ENCODE data around the gene SYPL2.

SYPL2 gene

GRCh38 chr1:109474697-109475096, 8.4 kb downstream of the SYPL2 start:
- Histone ChIP-seq H3K79me2 (ENCODE audit: control insufficient read depth, insufficient read depth, low read length) (no peaks in the 10 kb centered on the region), H3K79me1 (ENCODE audit: low read length) (no peaks in the 10 kb centered on the region), H2BK15ac (replicated peaks; ENCODE audit: low read depth) (no peak overlapping the region), H3K27ac (ENCODE audit: low read depth, low read length) (no peak overlapping the region), H3K4me2 (ENCODE audit: low read length) (no peak overlapping the region), H3K27me3 (ENCODE audit: insufficient read depth, low read length, poor library complexity) (no peaks in the 10 kb centered on the region), H3K36me3 (ENCODE audit: control insufficient read depth, insufficient read depth, low read length) (no peaks in the 10 kb centered on the region), H2BK5ac (ENCODE audit: low read length) (no peak overlapping the region), H3K23ac (ENCODE audit: low read length) (no peak overlapping the region), H4K8ac (ENCODE audit: low read depth, low read length) (no peak overlapping the region), H3K18ac (ENCODE audit: low read length) (no peak overlapping the region), H2BK120ac (ENCODE audit: low read depth, low read length) (no peak overlapping the region), H4K5ac (ENCODE audit: low read length) (no peak overlapping the region), H2AK5ac (ENCODE audit: low read length) (no peak overlapping the region), H3K4ac (ENCODE audit: low read depth, low read length) (no peak overlapping the region), H3K4me1 (ENCODE audit: control insufficient read depth, low read depth, low read length) (no peaks in the 10 kb centered on the region), H3K4me3 (ENCODE audit: low read length) (no peak overlapping the region), H3K56ac (ENCODE audit: low read length) (no peak overlapping the region), H3K9ac (ENCODE audit: low read length) (no peak overlapping the region)
- WGBS (ENCODE audit: extremely low coverage, insufficient coverage, low lambda C conversion rate), result no CpG with 5 or more reads among the region's 1 CpG
- no peak for DNase-seq

GRCh38 chr1:109475261-109475660, 8.9 kb downstream of the SYPL2 start:
- Histone ChIP-seq H3K9ac (ENCODE audit: low read length) (no peak overlapping the region), H4K5ac (ENCODE audit: low read length) (no peak overlapping the region), H3K18ac (ENCODE audit: low read length) (no peak overlapping the region), H3K56ac (ENCODE audit: low read length) (no peak overlapping the region), H3K4me2 (ENCODE audit: low read length) (no peak overlapping the region), H2BK15ac (replicated peaks; ENCODE audit: low read depth) (no peak overlapping the region), H3K4me3 (ENCODE audit: low read length) (no peak overlapping the region), H3K36me3 (ENCODE audit: control insufficient read depth, insufficient read depth, low read length) (no peaks in the 10 kb centered on the region), H3K79me2 (ENCODE audit: control insufficient read depth, insufficient read depth, low read length) (no peaks in the 10 kb centered on the region), H2BK5ac (ENCODE audit: low read length) (no peak overlapping the region), H3K4ac (ENCODE audit: low read depth, low read length) (no peak overlapping the region), H4K8ac (ENCODE audit: low read depth, low read length) (no peak overlapping the region), H3K27ac (ENCODE audit: low read depth, low read length) (no peak overlapping the region), H2BK120ac (ENCODE audit: low read depth, low read length) (no peak overlapping the region), H3K4me1 (ENCODE audit: control insufficient read depth, low read depth, low read length) (no peaks in the 10 kb centered on the region), H3K23ac (ENCODE audit: low read length) (no peak overlapping the region), H3K27me3 (ENCODE audit: insufficient read depth, low read length, poor library complexity) (no peaks in the 10 kb centered on the region), H2AK5ac (ENCODE audit: low read length) (no peak overlapping the region), H3K79me1 (ENCODE audit: low read length) (no peaks in the 10 kb centered on the region)
- no CpG with 5 or more reads among the region's 9 CpGs for WGBS (ENCODE audit: extremely low coverage, insufficient coverage, low lambda C conversion rate)
- no peak for DNase-seq

- Histone ChIP-seq H3K27ac (ENCODE audit: low read depth, low read length) (no peak overlapping the region), H2BK15ac (replicated peaks; ENCODE audit: low read depth) (no peak overlapping the region)
These were observed 10.5 kb downstream of the SYPL2 start for GRCh38 chr1:109476825-109477224.

GRCh38 chr1:109477821-109478220, 11.5 kb downstream of the SYPL2 start:
- H3K4me1 ChIP-seq (ENCODE audit: control insufficient read depth, low read depth, low read length), result peaks cover 3% of the 10 kb centered on the region
- no peak overlapping the region for H3K4me2 ChIP-seq (ENCODE audit: low read length)
- H3K36me3 ChIP-seq (ENCODE audit: control insufficient read depth, insufficient read depth, low read length), result no peaks in the 10 kb centered on the region
- no CpG with 5 or more reads among the region's 6 CpGs for WGBS (ENCODE audit: extremely low coverage, insufficient coverage, low lambda C conversion rate)
- H4K8ac ChIP-seq (ENCODE audit: low read depth, low read length), result no peak overlapping the region
- H3K9ac ChIP-seq (ENCODE audit: low read length), result no peak overlapping the region
- no peak overlapping the region for H2BK15ac ChIP-seq (replicated peaks; ENCODE audit: low read depth)
- H3K4ac ChIP-seq (ENCODE audit: low read depth, low read length), result no peak overlapping the region
- no peak overlapping the region for H2BK120ac ChIP-seq (ENCODE audit: low read depth, low read length)
- no peak overlapping the region for H2AK5ac ChIP-seq (ENCODE audit: low read length)
- H3K18ac ChIP-seq (ENCODE audit: low read length), result no peak overlapping the region
- DNase-seq, result no peak
- no peak overlapping the region for H4K5ac ChIP-seq (ENCODE audit: low read length)
- H3K79me2 ChIP-seq (ENCODE audit: control insufficient read depth, insufficient read depth, low read length), result no peaks in the 10 kb centered on the region
- no peaks in the 10 kb centered on the region for H3K79me1 ChIP-seq (ENCODE audit: low read length)
- H3K56ac ChIP-seq (ENCODE audit: low read length), result no peak overlapping the region
- H2BK5ac ChIP-seq (ENCODE audit: low read length), result no peak overlapping the region
- no peak overlapping the region for H3K27ac ChIP-seq (ENCODE audit: low read depth, low read length)
- H3K27me3 ChIP-seq (ENCODE audit: insufficient read depth, low read length, poor library complexity), result no peaks in the 10 kb centered on the region
- no peak overlapping the region for H3K4me3 ChIP-seq (ENCODE audit: low read length)
- no peak overlapping the region for H3K23ac ChIP-seq (ENCODE audit: low read length)

More at GRCh38 chr1:109476825-109477224, 10.5 kb downstream of the SYPL2 start:
- Histone ChIP-seq H2BK5ac (ENCODE audit: low read length) (no peak overlapping the region), H3K4me3 (ENCODE audit: low read length) (no peak overlapping the region), H3K27me3 (ENCODE audit: insufficient read depth, low read length, poor library complexity) (no peaks in the 10 kb centered on the region), H3K79me1 (ENCODE audit: low read length) (no peaks in the 10 kb centered on the region), H3K4ac (ENCODE audit: low read depth, low read length) (no peak overlapping the region), H3K4me1 (ENCODE audit: control insufficient read depth, low read depth, low read length) (peaks cover 2% of the 10 kb centered on the region), H2AK5ac (ENCODE audit: low read length) (no peak overlapping the region), H3K18ac (ENCODE audit: low read length) (no peak overlapping the region), H3K56ac (ENCODE audit: low read length) (no peak overlapping the region), H3K79me2 (ENCODE audit: control insufficient read depth, insufficient read depth, low read length) (no peaks in the 10 kb centered on the region), H4K8ac (ENCODE audit: low read depth, low read length) (no peak overlapping the region), H3K9ac (ENCODE audit: low read length) (no peak overlapping the region), H3K4me2 (ENCODE audit: low read length) (no peak overlapping the region), H3K36me3 (ENCODE audit: control insufficient read depth, insufficient read depth, low read length) (no peaks in the 10 kb centered on the region), H2BK120ac (ENCODE audit: low read depth, low read length) (no peak overlapping the region), H4K5ac (ENCODE audit: low read length) (no peak overlapping the region), H3K23ac (ENCODE audit: low read length) (no peak overlapping the region)
- no peak for DNase-seq
- no CpG with 5 or more reads among the region's 8 CpGs for WGBS (ENCODE audit: extremely low coverage, insufficient coverage, low lambda C conversion rate)

- no peak overlapping the region for H2BK120ac ChIP-seq (ENCODE audit: low read depth, low read length)
- no peaks in the 10 kb centered on the region for H3K79me2 ChIP-seq (ENCODE audit: control insufficient read depth, insufficient read depth, low read length)
- no peak overlapping the region for H3K18ac ChIP-seq (ENCODE audit: low read length)
- no peak overlapping the region for H3K56ac ChIP-seq (ENCODE audit: low read length)
- no peak overlapping the region for H3K23ac ChIP-seq (ENCODE audit: low read length)
- H3K4ac ChIP-seq (ENCODE audit: low read depth, low read length), result no peak overlapping the region
- no peak overlapping the region for H3K9ac ChIP-seq (ENCODE audit: low read length)
- no peak overlapping the region for H4K8ac ChIP-seq (ENCODE audit: low read depth, low read length)
- peaks cover 7% of the 10 kb centered on the region for H3K4me1 ChIP-seq (ENCODE audit: control insufficient read depth, low read depth, low read length)
- H4K5ac ChIP-seq (ENCODE audit: low read length), result no peak overlapping the region
- no peak overlapping the region for H2BK5ac ChIP-seq (ENCODE audit: low read length)
- H3K4me2 ChIP-seq (ENCODE audit: low read length), result no peak overlapping the region
- H2BK15ac ChIP-seq (replicated peaks; ENCODE audit: low read depth), result no peak overlapping the region
- H3K79me1 ChIP-seq (ENCODE audit: low read length), result no peaks in the 10 kb centered on the region
- H3K36me3 ChIP-seq (ENCODE audit: control insufficient read depth, insufficient read depth, low read length), result no peaks in the 10 kb centered on the region
- H3K27ac ChIP-seq (ENCODE audit: low read depth, low read length), result no peak overlapping the region
- H2AK5ac ChIP-seq (ENCODE audit: low read length), result no peak overlapping the region
- DNase-seq, result peak; percentile 44
- H3K27me3 ChIP-seq (ENCODE audit: insufficient read depth, low read length, poor library complexity), result no peaks in the 10 kb centered on the region
- WGBS (ENCODE audit: extremely low coverage, insufficient coverage, low lambda C conversion rate), result no CpG with 5 or more reads among the region's 7 CpGs
- no peak overlapping the region for H3K4me3 ChIP-seq (ENCODE audit: low read length)
These were observed 12.5 kb downstream of the SYPL2 start for GRCh38 chr1:109478806-109479205.

- Histone ChIP-seq H3K27me3 (ENCODE audit: insufficient read depth, low read length, poor library complexity) (no peaks in the 10 kb centered on the region), H3K4me3 (ENCODE audit: low read length) (no peak overlapping the region), H3K79me2 (ENCODE audit: control insufficient read depth, insufficient read depth, low read length) (no peaks in the 10 kb centered on the region), H3K4me1 (ENCODE audit: control insufficient read depth, low read depth, low read length) (peaks cover 7% of the 10 kb centered on the region), H3K9ac (ENCODE audit: low read length) (no peak overlapping the region), H3K18ac (ENCODE audit: low read length) (no peak overlapping the region), H3K56ac (ENCODE audit: low read length) (no peak overlapping the region), H4K8ac (ENCODE audit: low read depth, low read length) (no peak overlapping the region), H3K79me1 (ENCODE audit: low read length) (no peaks in the 10 kb centered on the region), H2BK120ac (ENCODE audit: low read depth, low read length) (no peak overlapping the region), H3K36me3 (ENCODE audit: control insufficient read depth, insufficient read depth, low read length) (no peaks in the 10 kb centered on the region), H2AK5ac (ENCODE audit: low read length) (no peak overlapping the region), H3K4ac (ENCODE audit: low read depth, low read length) (no peak overlapping the region), H3K4me2 (ENCODE audit: low read length) (no peak overlapping the region), H3K23ac (ENCODE audit: low read length) (no peak overlapping the region), H2BK5ac (ENCODE audit: low read length) (no peak overlapping the region), H3K27ac (ENCODE audit: low read depth, low read length) (no peak overlapping the region), H2BK15ac (replicated peaks; ENCODE audit: low read depth) (no peak overlapping the region), H4K5ac (ENCODE audit: low read length) (no peak overlapping the region)
- WGBS (ENCODE audit: extremely low coverage, insufficient coverage, low lambda C conversion rate), result no CpG with 5 or more reads among the region's 5 CpGs
- no peak for DNase-seq
These were observed 13.0 kb downstream of the SYPL2 start for GRCh38 chr1:109479311-109479710.
